KMS-11 (cell line): ENCODE results near the gene STAG1.

Experiments
- H2AFZ ChIP-seq: fragments of 200-600 bp; sonication (generic); 2 replicates; pipeline ENCODE4 v1.6.1; 2016; ENCODE audit warnings: antibody characterized with exemption, mixed run types, low read depth
- H3K27ac ChIP-seq: fragments of 200-600 bp; sonication (generic); 2 replicates; pipeline ENCODE4 v1.6.1; 2016; ENCODE audit warnings: mild to moderate bottlenecking, mixed run types
- H3K27me3 ChIP-seq: fragments of 200-600 bp; sonication (generic); 2 replicates; pipeline ENCODE4 v1.6.1; 2017; ENCODE audit warnings: mild to moderate bottlenecking, low read depth, mixed run types, moderate library complexity; ENCODE audit not compliant: insufficient read depth
- H3K36me3 ChIP-seq: fragments of 200-600 bp; sonication (generic); 2 replicates; pipeline ENCODE4 v1.6.1; 2017; ENCODE audit warnings: mild to moderate bottlenecking, mixed run types; ENCODE audit not compliant: insufficient read depth
- H3K4me1 ChIP-seq: fragments of 200-600 bp; sonication (generic); 2 replicates; pipeline ENCODE4 v1.6.1; 2016; ENCODE audit warnings: mild to moderate bottlenecking, low read depth, mixed run types; ENCODE audit not compliant: poor library complexity, severe bottlenecking
- H3K4me2 ChIP-seq: fragments of 200-600 bp; sonication (generic); 2 replicates; pipeline ENCODE4 v1.7.0; 2016; ENCODE audit warnings: mild to moderate bottlenecking, mixed run types
- H3K4me3 ChIP-seq: fragments of 200-600 bp; sonication (generic); IDR thresholded peaks from 2 replicates; pipeline ENCODE4 v1.6.1; 2017; ENCODE audit warnings: low read depth, low read length, mixed read lengths; ENCODE audit not compliant: insufficient read depth
- H3K79me2 ChIP-seq: fragments of 200-600 bp; sonication (generic); 2 replicates; pipeline ENCODE4 v1.6.1; 2016; ENCODE audit warnings: low read depth, mixed run types; ENCODE audit not compliant: insufficient read depth
- H3K9ac ChIP-seq: fragments of 200-600 bp; sonication (generic); 2 replicates; pipeline ENCODE4 v1.6.1; 2016; ENCODE audit warnings: mild to moderate bottlenecking, mixed run types
- H4K20me1 ChIP-seq: fragments of 200-600 bp; sonication (generic); 2 replicates; pipeline ENCODE4 v1.6.1; 2016; ENCODE audit warnings: mild to moderate bottlenecking, mixed run types; ENCODE audit not compliant: insufficient read depth
- TF ChIP-seq, protein P1 (sequence below): fragments of 200-600 bp; sonication (generic); conservative IDR thresholded peaks from 2 replicates; pipeline ENCODE4 v1.6.1; 2017; ENCODE audit warnings: low read depth, mild to moderate bottlenecking, antibody characterized with exemption, low read length, moderate library complexity, mixed read lengths

Gene STAG1

DNA sequence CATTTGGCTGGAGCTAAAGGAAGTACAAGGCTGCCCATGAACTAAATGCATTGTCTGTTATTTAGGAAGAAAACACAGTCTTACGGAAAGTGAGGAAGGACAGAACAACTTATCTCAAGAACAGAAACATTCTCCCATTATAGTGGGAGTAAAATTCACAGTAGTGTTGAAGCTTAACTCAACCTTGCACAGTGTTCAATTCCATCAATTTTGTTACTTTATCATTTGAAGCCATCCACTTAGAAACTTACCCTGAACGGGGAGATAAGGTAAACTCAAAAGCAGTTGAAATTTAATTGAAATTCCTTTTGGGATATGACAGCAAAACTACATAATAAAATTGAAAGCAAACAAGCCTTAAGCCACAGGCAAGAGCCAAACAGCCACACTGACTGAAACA lies 315.1 kb downstream of the STAG1 start:
- TF ChIP-seq, protein P1, sequence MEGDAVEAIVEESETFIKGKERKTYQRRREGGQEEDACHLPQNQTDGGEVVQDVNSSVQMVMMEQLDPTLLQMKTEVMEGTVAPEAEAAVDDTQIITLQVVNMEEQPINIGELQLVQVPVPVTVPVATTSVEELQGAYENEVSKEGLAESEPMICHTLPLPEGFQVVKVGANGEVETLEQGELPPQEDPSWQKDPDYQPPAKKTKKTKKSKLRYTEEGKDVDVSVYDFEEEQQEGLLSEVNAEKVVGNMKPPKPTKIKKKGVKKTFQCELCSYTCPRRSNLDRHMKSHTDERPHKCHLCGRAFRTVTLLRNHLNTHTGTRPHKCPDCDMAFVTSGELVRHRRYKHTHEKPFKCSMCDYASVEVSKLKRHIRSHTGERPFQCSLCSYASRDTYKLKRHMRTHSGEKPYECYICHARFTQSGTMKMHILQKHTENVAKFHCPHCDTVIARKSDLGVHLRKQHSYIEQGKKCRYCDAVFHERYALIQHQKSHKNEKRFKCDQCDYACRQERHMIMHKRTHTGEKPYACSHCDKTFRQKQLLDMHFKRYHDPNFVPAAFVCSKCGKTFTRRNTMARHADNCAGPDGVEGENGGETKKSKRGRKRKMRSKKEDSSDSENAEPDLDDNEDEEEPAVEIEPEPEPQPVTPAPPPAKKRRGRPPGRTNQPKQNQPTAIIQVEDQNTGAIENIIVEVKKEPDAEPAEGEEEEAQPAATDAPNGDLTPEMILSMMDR, result no peak
- no peaks in the 10 kb centered on the region for H3K79me2 ChIP-seq
- no peaks in the 10 kb centered on the region for H3K36me3 ChIP-seq
- no peak overlapping the region for H2AFZ ChIP-seq
- H3K4me2 ChIP-seq, result no peak overlapping the region
- H3K4me1 ChIP-seq, result no peaks in the 10 kb centered on the region
- no peaks in the 10 kb centered on the region for H3K27me3 ChIP-seq
- H3K9ac ChIP-seq, result no peak overlapping the region
- no peak overlapping the region for H3K4me3 ChIP-seq
- H4K20me1 ChIP-seq, result peaks cover 4% of the 10 kb centered on the region; the same call in 1 of the 2 replicates
- no peak overlapping the region for H3K27ac ChIP-seq

DNA sequence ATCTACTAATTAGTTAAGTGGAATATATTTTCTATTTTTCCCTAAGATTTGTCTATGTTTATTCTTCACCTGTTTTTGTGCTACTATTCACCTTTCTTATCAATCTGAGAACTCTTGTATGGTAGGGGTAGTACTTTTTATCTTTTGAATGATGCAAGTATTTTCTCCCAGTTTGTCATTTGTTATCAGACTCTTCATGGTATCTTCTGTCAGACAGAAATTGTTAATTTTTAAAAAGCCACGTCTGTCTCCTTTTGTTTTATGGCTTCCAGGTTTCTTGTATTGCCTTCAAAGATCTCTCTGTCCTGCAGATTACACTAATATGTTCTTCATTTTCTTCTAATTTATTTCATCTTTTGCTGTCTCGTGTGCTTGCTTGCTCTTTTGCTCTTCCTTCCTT lies 317.7 kb downstream of the STAG1 start:
- Histone ChIP-seq H3K79me2 (no peaks in the 10 kb centered on the region), H3K36me3 (no peaks in the 10 kb centered on the region), H3K27ac (no peak overlapping the region), H3K9ac (no peak overlapping the region), H2AFZ (no peak overlapping the region), H4K20me1 (peaks cover under 1% of the 10 kb centered on the region; the same call in 1 of the 2 replicates), H3K27me3 (no peaks in the 10 kb centered on the region), H3K4me3 (no peak overlapping the region), H3K4me1 (no peaks in the 10 kb centered on the region), H3K4me2 (no peak overlapping the region)
- TF ChIP-seq, protein P1, result no peak

DNA sequence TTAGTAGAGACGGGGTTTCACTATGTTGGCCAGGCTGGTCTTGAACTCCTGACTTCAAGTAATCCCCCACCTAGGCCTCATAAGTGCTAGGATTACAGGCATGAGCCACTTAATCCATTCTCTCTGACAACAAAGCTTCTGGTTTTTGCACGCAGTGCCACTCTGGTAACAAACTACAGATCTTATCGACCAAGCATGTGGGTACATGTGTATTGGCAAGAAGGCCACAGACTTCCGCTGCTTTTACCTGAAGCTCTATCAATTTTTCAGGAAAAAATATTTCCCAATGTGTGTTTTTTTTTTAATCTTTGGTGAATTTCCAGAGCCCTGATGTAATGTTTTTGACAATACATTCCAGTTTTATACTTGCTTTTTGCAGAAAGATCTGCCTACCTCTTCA lies 319.5 kb downstream of the STAG1 start:
- H3K4me3 ChIP-seq, result no peak overlapping the region
- no peak overlapping the region for H3K27ac ChIP-seq
- no peaks in the 10 kb centered on the region for H3K27me3 ChIP-seq
- no peaks in the 10 kb centered on the region for H3K79me2 ChIP-seq
- no peak overlapping the region for H2AFZ ChIP-seq
- H3K9ac ChIP-seq, result no peak overlapping the region
- H3K36me3 ChIP-seq, result no peaks in the 10 kb centered on the region
- TF ChIP-seq, protein P1, result no peak
- H3K4me1 ChIP-seq, result no peaks in the 10 kb centered on the region
- no peaks in the 10 kb centered on the region for H4K20me1 ChIP-seq
- no peak overlapping the region for H3K4me2 ChIP-seq

DNA sequence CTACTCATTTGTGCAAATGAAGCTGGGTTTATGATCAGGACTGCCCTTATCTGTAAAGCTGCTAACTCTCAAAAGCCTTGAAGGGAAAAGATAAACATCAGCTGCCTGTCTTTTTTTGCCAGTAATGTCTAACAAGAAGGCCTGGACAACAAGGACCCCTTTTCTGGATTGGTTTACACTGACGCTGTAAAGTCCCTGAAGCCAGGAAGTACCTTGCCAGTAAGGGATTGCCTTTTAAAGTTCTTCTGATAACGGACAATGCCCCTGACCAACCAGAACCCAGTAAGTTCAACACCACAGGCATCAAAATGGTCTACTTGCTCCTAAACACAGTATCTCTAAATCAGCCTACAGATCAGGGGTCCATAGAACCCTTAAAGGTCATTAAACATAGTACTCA lies 324.0 kb downstream of the STAG1 start:
- H3K27ac ChIP-seq, result no peak overlapping the region
- H4K20me1 ChIP-seq, result no peaks in the 10 kb centered on the region
- no peaks in the 10 kb centered on the region for H3K36me3 ChIP-seq
- H3K9ac ChIP-seq, result no peak overlapping the region
- H3K4me1 ChIP-seq, result no peaks in the 10 kb centered on the region
- H3K27me3 ChIP-seq, result no peaks in the 10 kb centered on the region
- no peak overlapping the region for H3K4me3 ChIP-seq
- TF ChIP-seq, protein P1, result no peak
- no peak overlapping the region for H2AFZ ChIP-seq
- H3K4me2 ChIP-seq, result no peak overlapping the region
- no peaks in the 10 kb centered on the region for H3K79me2 ChIP-seq
